GM19395 (cell line): ENCODE data around the gene C6orf52.
"Not testable (repeated sequence)": the region's sequence is repeated elsewhere in the genome, so short reads cannot be mapped to it uniquely, and the experiment has no call there.

Experiments
- ATAC-seq: cut with Tn5 transposase; IDR thresholded peaks from one replicate; pipeline ENCODE4 v1.9.1; 2021; ENCODE audit warnings: mild to moderate bottlenecking, moderate library complexity; ENCODE audit not compliant: unreplicated experiment

The C6orf52 gene

DNA sequence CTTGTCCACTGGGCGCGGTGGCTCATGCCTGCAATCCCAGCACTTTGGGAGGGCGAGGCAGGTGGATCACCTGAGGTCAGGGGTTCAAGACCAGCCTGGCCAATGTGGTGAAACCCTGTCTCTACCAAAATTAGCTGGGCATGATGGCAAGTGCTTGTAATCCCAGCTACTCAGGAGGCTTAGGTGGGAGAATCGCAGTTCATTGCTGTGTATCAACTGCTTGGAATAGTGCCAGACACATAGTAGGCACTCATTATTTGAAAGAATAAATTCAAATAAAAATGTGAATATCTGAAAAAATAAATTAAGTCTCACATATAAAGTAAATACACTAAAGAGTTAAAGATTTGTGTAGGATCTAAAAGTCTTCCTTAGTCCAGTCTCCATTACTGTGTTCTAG is 2.2 kb upstream of the C6orf52 start:
- no peak for ATAC-seq

- no peak for ATAC-seq
Measured at GRCh38 chr6:10695086-10695657, 756 bp upstream of the C6orf52 start.

DNA sequence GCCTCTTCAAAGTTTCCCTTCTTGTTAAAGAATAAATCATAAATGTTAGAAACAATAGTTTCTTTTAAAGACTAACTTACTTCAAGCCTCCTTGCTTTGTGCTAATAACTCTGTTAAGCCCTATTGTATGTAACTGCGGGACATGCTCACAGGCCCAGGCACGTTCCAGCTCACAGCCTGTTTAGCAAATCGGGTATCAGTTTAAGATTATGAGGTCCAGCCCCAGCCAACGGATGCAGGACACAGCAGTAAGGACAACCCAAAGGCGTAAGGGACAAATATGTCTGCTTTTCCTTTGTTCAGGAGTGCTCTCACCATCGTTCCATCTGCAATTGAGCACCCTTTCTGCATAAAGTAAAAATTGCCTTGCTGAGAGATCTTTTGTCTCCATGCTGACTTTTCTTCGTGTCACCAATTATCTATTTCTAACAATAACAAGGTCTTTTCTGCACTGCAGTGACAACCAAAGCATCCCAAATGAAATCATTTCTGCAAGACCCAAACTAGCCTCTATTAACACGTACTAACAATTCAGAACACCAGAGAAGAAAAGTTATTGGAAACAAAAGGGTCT is 1.4 kb downstream of the C6orf52 start:
- ATAC-seq = no peak

GRCh38 chr6:10690651-10691445 is 3.6 kb downstream of the C6orf52 start:
- ATAC-seq = no peak

DNA sequence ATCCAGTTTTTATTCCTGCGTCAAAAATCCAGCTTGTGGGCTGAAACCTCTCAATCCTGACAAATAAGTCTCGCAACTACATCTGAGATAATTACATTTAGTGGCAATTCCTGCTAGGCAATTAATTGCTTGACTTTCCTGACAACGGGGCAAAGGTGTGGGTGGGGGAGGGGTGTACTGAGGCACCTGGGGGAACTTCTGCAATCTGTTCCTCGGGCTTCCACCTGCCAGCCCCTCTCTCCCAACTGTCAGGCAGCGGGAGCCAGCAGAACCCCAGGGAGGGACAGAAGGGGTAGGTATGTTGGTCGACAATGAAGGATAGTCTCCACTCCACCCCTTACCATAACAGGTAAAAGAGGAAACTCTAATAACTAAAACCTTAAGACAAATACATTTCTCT is 6.8 kb downstream of the C6orf52 start:
- ATAC-seq = no peak

DNA sequence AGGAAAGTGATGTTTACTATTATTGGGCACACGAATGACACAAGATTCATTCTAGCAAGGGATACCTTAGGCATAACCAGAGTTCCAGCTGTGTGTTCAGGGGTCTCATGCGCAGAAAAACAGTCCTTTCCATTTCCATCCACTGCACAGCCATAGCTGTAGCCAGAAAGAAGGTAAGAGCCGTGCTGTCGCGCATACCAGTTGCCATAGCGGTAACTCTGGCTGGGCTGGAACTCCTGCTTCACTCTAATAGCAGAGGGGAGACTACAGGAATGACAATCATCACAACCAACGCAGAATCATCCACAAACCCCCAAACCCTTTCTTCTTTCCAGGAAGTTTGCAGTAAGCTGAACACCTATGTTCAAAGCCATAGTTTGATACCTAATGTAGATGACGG is 7.5 kb downstream of the C6orf52 start:
- ATAC-seq = no peak

- no peak for ATAC-seq
Measured at GRCh38 chr6:10685092-10685915, 9.1 kb downstream of the C6orf52 start.

GRCh38 chr6:10684618-10685017 is 9.8 kb downstream of the C6orf52 start:
- ATAC-seq = no peak

GRCh38 chr6:10682355-10682988 is 11.9 kb downstream of the C6orf52 start:
- no peak for ATAC-seq

DNA sequence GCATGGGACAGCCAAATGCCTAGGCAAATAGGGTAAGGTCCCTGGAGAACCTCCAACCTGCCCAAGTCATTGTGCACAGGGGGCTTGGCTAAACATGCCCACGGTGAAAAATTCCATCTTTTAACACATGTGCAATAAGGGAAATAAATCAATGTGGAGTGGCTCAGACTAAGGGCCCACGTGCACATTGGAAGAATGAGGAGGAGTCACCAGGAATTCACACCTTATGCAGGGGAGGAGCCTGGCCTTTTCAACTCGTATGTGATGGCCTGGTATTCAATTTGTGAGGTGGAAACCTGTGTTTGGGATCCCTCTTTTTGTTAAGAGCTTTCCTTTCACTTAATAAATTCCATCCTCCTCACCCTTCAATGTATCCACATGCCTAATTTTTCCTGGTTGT is 12.6 kb downstream of the C6orf52 start:
- no peak for ATAC-seq

DNA sequence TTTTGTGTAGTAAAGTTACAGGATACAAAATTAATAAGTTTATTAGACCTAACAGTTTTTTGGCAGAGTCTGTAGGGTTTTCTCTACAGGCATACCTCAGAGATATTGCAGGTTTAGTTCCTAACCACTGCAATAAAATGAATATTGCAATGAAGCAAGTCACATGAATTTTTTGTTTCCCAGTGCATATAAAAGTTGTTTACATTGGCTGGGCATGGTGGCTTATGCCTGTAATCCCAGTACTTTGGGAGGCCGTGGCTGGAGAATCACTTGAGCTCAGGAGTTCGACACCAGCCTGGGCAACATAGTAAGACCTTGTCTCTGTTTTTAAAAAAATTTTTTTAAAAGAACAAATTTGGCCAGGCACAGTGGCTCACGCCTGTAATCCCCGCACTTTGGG is 16.0 kb downstream of the C6orf52 start:
- ATAC-seq = no peak

DNA sequence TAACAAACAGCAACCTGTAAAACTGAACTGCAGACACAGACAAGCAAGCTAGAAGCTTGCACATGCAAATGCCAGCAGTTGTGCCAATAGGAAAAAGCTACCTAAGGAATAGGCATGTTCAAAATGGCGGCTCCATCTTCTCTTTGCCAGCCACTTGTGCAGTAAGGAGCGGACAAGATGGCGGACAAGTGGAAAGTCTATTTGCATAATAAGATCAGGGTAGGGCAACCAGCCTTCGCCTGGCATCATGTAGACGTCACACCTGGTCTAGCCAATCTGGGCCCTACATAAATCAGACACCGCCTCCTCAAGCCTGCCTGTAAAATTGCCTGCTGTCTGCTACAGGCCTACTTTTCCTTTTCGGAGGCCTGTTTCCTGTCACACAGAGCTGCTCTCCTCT is 18.0 kb downstream of the C6orf52 start:
- ATAC-seq = no peak

- no peak for ATAC-seq
Measured at GRCh38 chr6:10668126-10668917, 26.1 kb downstream of the C6orf52 start.

- not testable (repeated sequence) for ATAC-seq
Measured at GRCh38 chr6:10665595-10665994, 28.8 kb downstream of the C6orf52 start.

DNA sequence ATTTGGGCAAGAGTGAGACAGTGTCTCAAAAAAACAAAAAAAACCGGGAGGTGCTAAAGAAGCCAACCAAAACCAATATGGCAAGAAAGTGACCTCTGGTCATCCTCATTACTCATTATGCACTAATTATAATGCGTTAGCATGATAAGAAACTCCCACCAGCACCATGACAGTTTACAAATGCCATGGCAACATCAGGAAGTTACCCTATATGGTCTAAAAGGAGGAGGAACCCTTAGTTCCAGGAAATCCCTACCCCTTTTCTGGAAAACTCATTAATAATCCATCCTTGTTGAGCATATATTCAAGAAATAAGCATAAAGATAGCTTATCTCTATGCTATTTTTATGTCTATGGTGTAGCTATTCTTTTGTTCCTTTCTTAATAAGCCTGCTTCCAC is 31.7 kb downstream of the C6orf52 start:
- no peak for ATAC-seq

DNA sequence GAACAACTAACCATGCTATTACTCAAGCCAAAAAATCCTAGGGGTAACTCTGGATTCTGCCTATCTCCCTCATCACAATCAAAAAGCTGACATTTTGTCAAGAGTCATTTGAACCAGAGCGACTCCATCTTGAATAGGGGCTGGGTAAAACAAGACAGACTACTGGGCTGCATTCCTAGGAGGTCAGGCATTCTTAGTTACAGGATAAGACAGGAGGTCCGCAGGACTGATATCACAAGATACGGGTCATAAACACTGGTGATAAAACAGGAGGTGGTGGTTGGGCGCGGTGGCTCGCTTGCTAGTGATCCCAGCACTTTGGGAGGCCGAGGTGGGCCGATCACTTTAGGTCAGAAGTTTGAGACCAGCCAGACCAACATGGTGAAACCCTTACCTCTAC is 32.2 kb downstream of the C6orf52 start:
- no peak for ATAC-seq

DNA sequence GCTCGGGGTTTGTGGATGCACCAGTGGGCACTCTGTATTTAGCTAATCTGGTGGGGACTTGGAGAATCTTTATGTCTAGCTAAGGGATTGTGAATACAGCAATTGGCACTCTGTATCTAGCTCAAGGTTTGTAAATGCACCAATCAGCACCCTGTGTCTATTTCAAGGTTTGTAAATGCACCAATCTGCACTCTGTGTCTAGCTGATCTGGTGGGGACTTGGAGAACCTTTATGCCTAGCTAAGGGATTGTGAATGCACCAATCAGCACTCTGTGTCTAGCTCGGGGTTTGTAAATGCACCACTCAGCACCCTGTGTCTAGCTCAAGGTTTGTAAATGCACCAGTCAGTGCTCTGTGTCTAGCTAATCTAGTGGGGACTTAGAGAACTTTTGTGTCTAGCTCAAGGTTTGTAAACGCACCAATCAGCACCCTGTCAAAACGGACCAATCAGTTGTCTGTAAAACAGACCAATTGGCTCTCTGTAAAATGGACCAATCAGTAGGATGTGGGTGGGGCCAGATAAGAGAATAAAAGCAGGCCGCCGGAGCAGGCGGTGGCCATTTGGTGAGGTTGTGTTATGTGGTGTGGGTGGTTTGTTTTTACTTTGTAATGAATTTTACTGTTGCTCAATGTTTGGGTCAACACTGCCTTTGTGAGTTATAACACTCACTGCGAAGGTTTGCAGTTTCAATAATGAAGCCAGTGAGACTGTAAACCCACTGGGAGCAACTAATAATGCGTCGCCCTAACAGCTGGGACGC is 33.8 kb downstream of the C6orf52 start:
- ATAC-seq = not testable (repeated sequence)

- ATAC-seq = no peak
Measured at GRCh38 chr6:10659699-10660348, 34.6 kb downstream of the C6orf52 start.
